HCT116 (cell line): ENCODE data around the gene CAV1. TPM values are rescaled to one million over a fixed set of nuclear protein-coding genes. Genes with fewer than 3 reads are reported as not detected.

ENCODE experiments used
- ATAC-seq: fragments of 200-7000 bp; cut with Tn5 transposase; 2 replicates; pipeline ENCODE4 v1.9.1; 2020; ENCODE audit warnings: mild to moderate bottlenecking, moderate library complexity
- BruUV-seq: library from RNA; stranded (reverse); fragments of 400-500 nt; replicated peaks from 2 replicates; lab custom pipeline; 2021; lab: Mats Ljungman, UMichigan
- CTCF ChIA-PET: fragments of 300-600 bp; sonication (Branson Sonifier 250); formaldehyde crosslinking; loops from one replicate; lab custom pipeline; 2021; ENCODE audit warnings: antibody characterized with exemption; lab: Charles Lee
- POLR2A ChIA-PET: fragments of 300-600, 350-600 bp; sonication (Branson Sonifier 250); formaldehyde crosslinking; loops from one replicate; lab custom pipeline; 2021; ENCODE audit warnings: antibody characterized with exemption; lab: Charles Lee
- RAD21 ChIA-PET, 2 experiments: fragments of 300-600 bp; sonication (Branson Sonifier 250); formaldehyde crosslinking; loops; one replicate each; lab custom pipeline; 2023; ENCODE audit warnings: low total read pairs in 2 of 2; ENCODE audit not compliant: uncharacterized antibody in 2 of 2, unreplicated experiment in 2 of 2, low non-redundant PET in 1 of 2; lab: Charles Lee
- DNase-seq: peaks from one replicate; pipeline ENCODE4 v3.0.0-alpha.2; 2010; ENCODE audit warnings: low read depth, low spot score
- H2AFZ ChIP-seq: fragments of 200-600 bp; shearing (Covaris generic), sonication (generic); 2 replicates; pipeline ENCODE4 v1.6.1; 2017; ENCODE audit warnings: low read depth, mixed run types, mixed read lengths, antibody characterized with exemption, low read length; ENCODE audit not compliant: poor library complexity, severe bottlenecking
- H3K27ac ChIP-seq: 2 replicates; pipeline ENCODE4 v1.5.1; 2012; ENCODE audit warnings: low read depth, low read length
- H3K27me3 ChIP-seq: fragments of 200-600 bp; sonication (generic); 2 replicates; pipeline ENCODE4 v1.6.1; 2016; ENCODE audit warnings: mixed run types, low read length, mixed read lengths; ENCODE audit not compliant: insufficient read depth
- H3K36me3 ChIP-seq, 2 experiments: fragments of 200-500 bp in 1 of 2; fragments of 200-600 bp in 1 of 2; sonication (Bioruptor generic) in 1 of 2; sonication (generic) in 1 of 2; 2 replicates each; pipeline versions ENCODE4 v1.5.1 to v1.6.1; 2014 to 2016; ENCODE audit warnings: low read length in 2 of 2, inconsistent platforms in 1 of 2, mixed read lengths in 1 of 2, mixed run types in 1 of 2; ENCODE audit not compliant: insufficient read depth in 2 of 2, control insufficient read depth in 1 of 2
- H3K4me1 ChIP-seq, 2 experiments: fragments of 200-600 bp in 1 of 2; sonication (generic) in 1 of 2; 2 replicates each; pipeline versions ENCODE4 v1.5.1 to v1.6.1; 2012 to 2017; ENCODE audit warnings: low read length in 2 of 2, inconsistent platforms in 1 of 2, mild to moderate bottlenecking in 1 of 2, mixed read lengths in 1 of 2, mixed run types in 1 of 2, moderate library complexity in 1 of 2; ENCODE audit not compliant: insufficient read depth in 2 of 2, control insufficient read depth in 1 of 2
- H3K4me2 ChIP-seq: fragments of 200-600 bp; sonication (generic); 2 replicates; pipeline ENCODE4 v1.6.1; 2017; ENCODE audit warnings: mixed run types, low read length, mixed read lengths
- H3K4me3 ChIP-seq, 2 experiments: fragments of 200-600 bp in 1 of 2; sonication (generic) in 1 of 2; replicated peaks in 1 of 2; 2 replicates each; pipeline ENCODE4 v1.5.1; 2011 to 2016; ENCODE audit warnings: low read length in 2 of 2, control low read depth in 1 of 2, low read depth in 1 of 2, mild to moderate bottlenecking in 1 of 2, mixed read lengths in 1 of 2, mixed run types in 1 of 2
- H3K79me2 ChIP-seq: fragments of 200-600 bp; sonication (generic); 2 replicates; pipeline ENCODE4 v1.6.1; 2017; ENCODE audit warnings: mild to moderate bottlenecking, mixed run types, low read length, moderate library complexity, mixed read lengths; ENCODE audit not compliant: insufficient read depth
- H3K9ac ChIP-seq: fragments of 200-600 bp; sonication (generic); 2 replicates; pipeline ENCODE4 v1.6.1; 2016; ENCODE audit warnings: low read length, mixed read lengths
- H3K9me2 ChIP-seq: fragments of 200-600 bp; sonication (generic), shearing (Covaris generic); 2 replicates; pipeline ENCODE4 v1.6.1; 2017; ENCODE audit warnings: mixed run types, mild to moderate bottlenecking, moderate library complexity; ENCODE audit not compliant: insufficient read depth
- H3K9me3 ChIP-seq, 2 experiments: fragments of 200-500 bp in 1 of 2; fragments of 200-600 bp in 1 of 2; sonication (Bioruptor generic) in 1 of 2; sonication (generic) in 1 of 2; 2 replicates each; pipeline ENCODE4 v1.6.1; 2014 to 2017; ENCODE audit warnings: low read length in 2 of 2, mixed read lengths in 2 of 2, inconsistent platforms in 1 of 2, low read depth in 1 of 2, mild to moderate bottlenecking in 1 of 2, mixed run types in 1 of 2, moderate library complexity in 1 of 2; ENCODE audit not compliant: control insufficient read depth in 1 of 2, insufficient read depth in 1 of 2
- H4K20me1 ChIP-seq: fragments of 200-600 bp; sonication (generic), shearing (Covaris generic); 2 replicates; pipeline ENCODE4 v1.6.1; 2017; ENCODE audit warnings: mixed run types, mild to moderate bottlenecking, moderate library complexity; ENCODE audit not compliant: insufficient read depth
- CBX3 ChIP-seq: IDR thresholded peaks from 2 replicates; pipeline ENCODE4 v1.6.1; 2012; ENCODE audit warnings: low read depth
- EGR1 ChIP-seq: IDR thresholded peaks from 2 replicates; pipeline ENCODE4 v1.6.1; 2012; ENCODE audit warnings: low read depth
- ELF1 ChIP-seq: IDR thresholded peaks from 2 replicates; pipeline ENCODE4 v1.6.1; 2012; ENCODE audit warnings: low read depth, borderline replicate concordance
- EZH2 ChIP-seq: fragments of 200-600 bp; sonication (generic); IDR thresholded peaks from 2 replicates; pipeline ENCODE4 v1.6.1; 2017; ENCODE audit warnings: antibody characterized with exemption, mixed run types
- FOSL1 ChIP-seq: IDR thresholded peaks from 2 replicates; pipeline ENCODE4 v1.6.1; 2012; ENCODE audit warnings: low read depth
- JUND ChIP-seq: IDR thresholded peaks from 2 replicates; pipeline ENCODE4 v1.6.1; 2012
- TCF7L2 ChIP-seq: IDR thresholded peaks from 2 replicates; pipeline ENCODE4 v1.7.0; 2011; ENCODE audit warnings: borderline replicate concordance, inconsistent platforms; ENCODE audit not compliant: insufficient read depth, insufficient read length; ENCODE audit errors: extremely low read depth
- intact Hi-C: fragments of 100-400 bp; cut with micrococcal nuclease; formaldehyde crosslinking; loops from 2 replicates; pipeline ENCODE4 v1.10.0; 2022
- total RNA-seq: library from RNA; stranded (reverse); gene quantifications from one replicate; pipeline ENCODE4 v1.2.1, GENCODE V29; 2021; ENCODE audit not compliant: unreplicated experiment
- TF ChIP-seq, protein P1 (sequence below): IDR thresholded peaks from 2 replicates; pipeline ENCODE4 v1.6.1; 2012
- TF ChIP-seq, protein P2 (sequence below): IDR thresholded peaks from 2 replicates; pipeline ENCODE4 v1.6.1; 2012; ENCODE audit warnings: low read depth
- TF ChIP-seq, protein P3 (sequence below), 3 experiments: fragments of 200-600 bp in 1 of 3; sonication (generic) in 1 of 3; IDR thresholded peaks in 2 of 3; conservative IDR thresholded peaks in 1 of 3; 2 replicates each; pipeline ENCODE4 v1.5.1; 2012 to 2017; ENCODE audit warnings: low read depth in 2 of 3, low read length in 2 of 3, antibody characterized with exemption in 1 of 3, borderline replicate concordance in 1 of 3, control low read depth in 1 of 3, mild to moderate bottlenecking in 1 of 3, mixed read lengths in 1 of 3, mixed run types in 1 of 3, moderate library complexity in 1 of 3; ENCODE audit not compliant: insufficient read depth in 1 of 3
- TF ChIP-seq, protein P4 (sequence below): IDR thresholded peaks from 2 replicates; pipeline ENCODE4 v1.6.1; 2012

CAV1 gene
- total RNA-seq, 1 experiment from 2014 or later: 298 TPM

DNA sequence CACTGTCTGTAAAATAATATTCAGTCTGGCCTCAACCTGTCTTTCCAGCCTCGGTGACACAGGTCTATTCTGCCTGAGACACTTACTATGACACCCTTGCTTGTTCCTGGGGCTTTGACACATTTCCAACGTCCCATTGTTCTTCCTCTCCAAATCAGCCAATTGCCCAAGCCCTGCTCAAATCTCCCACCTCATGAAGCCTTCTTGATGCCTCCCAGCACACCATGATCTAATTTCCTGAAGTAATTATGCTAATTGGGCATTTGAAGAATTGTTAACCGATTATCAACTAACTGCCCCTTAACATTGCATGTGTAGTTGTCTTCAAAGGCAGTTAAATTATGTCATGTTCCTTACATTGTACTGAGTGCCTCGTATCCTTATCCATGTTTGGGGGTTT is 33.1 kb downstream of the CAV1 start:
- DNase-seq: no peak
- Histone ChIP-seq H3K27me3 (no peaks in the 10 kb centered on the region), H3K9ac (no peak overlapping the region), H3K4me3 (no peak overlapping the region), H3K4me2 (no peak overlapping the region), H3K36me3 (peaks cover 8 to 63% of the 10 kb centered on the region in 2 experiments; a peak in 3 of 4 replicates), H4K20me1 (peaks cover 8% of the 10 kb centered on the region; the same call in 1 of the 2 replicates), H2AFZ (no peak overlapping the region), H3K4me1 (no peaks in the 10 kb centered on the region), H3K9me3 (no peaks in the 10 kb centered on the region), H3K27ac (no peak overlapping the region), H3K9me2 (no peaks in the 10 kb centered on the region)
- ChIA-PET RAD21 (no interaction called here), POLR2A (interaction anchor here (1.0 kb wide), 1 partner anchor 35 kb away, joined by 6 read pairs; no protein-coding TSS in a partner anchor), CTCF (no interaction called here)
- no TSS peak for BruUV-seq
- intact Hi-C loops: no loop called here
- TF ChIP-seq CBX3 (no peak), JUND (no peak), FOSL1 (no peak), EZH2 (no peak), EGR1 (no peak), TCF7L2 (no peak), ELF1 (no peak)
- TF ChIP-seq, protein P1, sequence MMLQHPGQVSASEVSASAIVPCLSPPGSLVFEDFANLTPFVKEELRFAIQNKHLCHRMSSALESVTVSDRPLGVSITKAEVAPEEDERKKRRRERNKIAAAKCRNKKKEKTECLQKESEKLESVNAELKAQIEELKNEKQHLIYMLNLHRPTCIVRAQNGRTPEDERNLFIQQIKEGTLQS: no peak
- TF ChIP-seq, protein P2, sequence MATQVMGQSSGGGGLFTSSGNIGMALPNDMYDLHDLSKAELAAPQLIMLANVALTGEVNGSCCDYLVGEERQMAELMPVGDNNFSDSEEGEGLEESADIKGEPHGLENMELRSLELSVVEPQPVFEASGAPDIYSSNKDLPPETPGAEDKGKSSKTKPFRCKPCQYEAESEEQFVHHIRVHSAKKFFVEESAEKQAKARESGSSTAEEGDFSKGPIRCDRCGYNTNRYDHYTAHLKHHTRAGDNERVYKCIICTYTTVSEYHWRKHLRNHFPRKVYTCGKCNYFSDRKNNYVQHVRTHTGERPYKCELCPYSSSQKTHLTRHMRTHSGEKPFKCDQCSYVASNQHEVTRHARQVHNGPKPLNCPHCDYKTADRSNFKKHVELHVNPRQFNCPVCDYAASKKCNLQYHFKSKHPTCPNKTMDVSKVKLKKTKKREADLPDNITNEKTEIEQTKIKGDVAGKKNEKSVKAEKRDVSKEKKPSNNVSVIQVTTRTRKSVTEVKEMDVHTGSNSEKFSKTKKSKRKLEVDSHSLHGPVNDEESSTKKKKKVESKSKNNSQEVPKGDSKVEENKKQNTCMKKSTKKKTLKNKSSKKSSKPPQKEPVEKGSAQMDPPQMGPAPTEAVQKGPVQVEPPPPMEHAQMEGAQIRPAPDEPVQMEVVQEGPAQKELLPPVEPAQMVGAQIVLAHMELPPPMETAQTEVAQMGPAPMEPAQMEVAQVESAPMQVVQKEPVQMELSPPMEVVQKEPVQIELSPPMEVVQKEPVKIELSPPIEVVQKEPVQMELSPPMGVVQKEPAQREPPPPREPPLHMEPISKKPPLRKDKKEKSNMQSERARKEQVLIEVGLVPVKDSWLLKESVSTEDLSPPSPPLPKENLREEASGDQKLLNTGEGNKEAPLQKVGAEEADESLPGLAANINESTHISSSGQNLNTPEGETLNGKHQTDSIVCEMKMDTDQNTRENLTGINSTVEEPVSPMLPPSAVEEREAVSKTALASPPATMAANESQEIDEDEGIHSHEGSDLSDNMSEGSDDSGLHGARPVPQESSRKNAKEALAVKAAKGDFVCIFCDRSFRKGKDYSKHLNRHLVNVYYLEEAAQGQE: no peak
- TF ChIP-seq, protein P3, sequence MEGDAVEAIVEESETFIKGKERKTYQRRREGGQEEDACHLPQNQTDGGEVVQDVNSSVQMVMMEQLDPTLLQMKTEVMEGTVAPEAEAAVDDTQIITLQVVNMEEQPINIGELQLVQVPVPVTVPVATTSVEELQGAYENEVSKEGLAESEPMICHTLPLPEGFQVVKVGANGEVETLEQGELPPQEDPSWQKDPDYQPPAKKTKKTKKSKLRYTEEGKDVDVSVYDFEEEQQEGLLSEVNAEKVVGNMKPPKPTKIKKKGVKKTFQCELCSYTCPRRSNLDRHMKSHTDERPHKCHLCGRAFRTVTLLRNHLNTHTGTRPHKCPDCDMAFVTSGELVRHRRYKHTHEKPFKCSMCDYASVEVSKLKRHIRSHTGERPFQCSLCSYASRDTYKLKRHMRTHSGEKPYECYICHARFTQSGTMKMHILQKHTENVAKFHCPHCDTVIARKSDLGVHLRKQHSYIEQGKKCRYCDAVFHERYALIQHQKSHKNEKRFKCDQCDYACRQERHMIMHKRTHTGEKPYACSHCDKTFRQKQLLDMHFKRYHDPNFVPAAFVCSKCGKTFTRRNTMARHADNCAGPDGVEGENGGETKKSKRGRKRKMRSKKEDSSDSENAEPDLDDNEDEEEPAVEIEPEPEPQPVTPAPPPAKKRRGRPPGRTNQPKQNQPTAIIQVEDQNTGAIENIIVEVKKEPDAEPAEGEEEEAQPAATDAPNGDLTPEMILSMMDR (IDR thresholded peaks at IDR 0.05 in 2 of 3, conservative IDR thresholded peaks at IDR 0.05 in 1 of 3; ENCODE audit: borderline replicate concordance in 1 of 3, insufficient read depth in 1 of 3, low read depth in 2 of 3, low read length in 2 of 3): no peak
- TF ChIP-seq, protein P4, sequence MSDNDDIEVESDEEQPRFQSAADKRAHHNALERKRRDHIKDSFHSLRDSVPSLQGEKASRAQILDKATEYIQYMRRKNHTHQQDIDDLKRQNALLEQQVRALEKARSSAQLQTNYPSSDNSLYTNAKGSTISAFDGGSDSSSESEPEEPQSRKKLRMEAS: no peak
- TF ChIP-seq, all 23 proteins: peak for 0
- peaks cover 55% of the 10 kb centered on the region for H3K79me2 ChIP-seq
- no peak for ATAC-seq
